Panc1 (cell line): Measurements from ENCODE around the gene PLCG1.

Experiments
- CTCF ChIP-seq: fragments of 450-650 bp; IDR thresholded peaks from 2 replicates; pipeline ENCODE4 v1.5.1; 2017; ENCODE audit warnings: mild to moderate bottlenecking
- TF ChIP-seq, protein P1 (sequence below), 2 experiments: IDR thresholded peaks; 2 replicates each; pipeline ENCODE4 v1.6.1; 2011 to 2012; ENCODE audit warnings: low read depth in 2 of 2, control low read depth in 1 of 2, low read length in 1 of 2, mild to moderate bottlenecking in 1 of 2, moderate library complexity in 1 of 2; ENCODE audit not compliant: insufficient read depth in 1 of 2

GRCh38 chr20:41150664-41151063, 13.3 kb downstream of the PLCG1 start:
- no peak for TF ChIP-seq CTCF
- TF ChIP-seq, protein P1, sequence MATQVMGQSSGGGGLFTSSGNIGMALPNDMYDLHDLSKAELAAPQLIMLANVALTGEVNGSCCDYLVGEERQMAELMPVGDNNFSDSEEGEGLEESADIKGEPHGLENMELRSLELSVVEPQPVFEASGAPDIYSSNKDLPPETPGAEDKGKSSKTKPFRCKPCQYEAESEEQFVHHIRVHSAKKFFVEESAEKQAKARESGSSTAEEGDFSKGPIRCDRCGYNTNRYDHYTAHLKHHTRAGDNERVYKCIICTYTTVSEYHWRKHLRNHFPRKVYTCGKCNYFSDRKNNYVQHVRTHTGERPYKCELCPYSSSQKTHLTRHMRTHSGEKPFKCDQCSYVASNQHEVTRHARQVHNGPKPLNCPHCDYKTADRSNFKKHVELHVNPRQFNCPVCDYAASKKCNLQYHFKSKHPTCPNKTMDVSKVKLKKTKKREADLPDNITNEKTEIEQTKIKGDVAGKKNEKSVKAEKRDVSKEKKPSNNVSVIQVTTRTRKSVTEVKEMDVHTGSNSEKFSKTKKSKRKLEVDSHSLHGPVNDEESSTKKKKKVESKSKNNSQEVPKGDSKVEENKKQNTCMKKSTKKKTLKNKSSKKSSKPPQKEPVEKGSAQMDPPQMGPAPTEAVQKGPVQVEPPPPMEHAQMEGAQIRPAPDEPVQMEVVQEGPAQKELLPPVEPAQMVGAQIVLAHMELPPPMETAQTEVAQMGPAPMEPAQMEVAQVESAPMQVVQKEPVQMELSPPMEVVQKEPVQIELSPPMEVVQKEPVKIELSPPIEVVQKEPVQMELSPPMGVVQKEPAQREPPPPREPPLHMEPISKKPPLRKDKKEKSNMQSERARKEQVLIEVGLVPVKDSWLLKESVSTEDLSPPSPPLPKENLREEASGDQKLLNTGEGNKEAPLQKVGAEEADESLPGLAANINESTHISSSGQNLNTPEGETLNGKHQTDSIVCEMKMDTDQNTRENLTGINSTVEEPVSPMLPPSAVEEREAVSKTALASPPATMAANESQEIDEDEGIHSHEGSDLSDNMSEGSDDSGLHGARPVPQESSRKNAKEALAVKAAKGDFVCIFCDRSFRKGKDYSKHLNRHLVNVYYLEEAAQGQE (IDR thresholded peaks at IDR 0.05; ENCODE audit: insufficient read depth in 1 of 2, low read depth in 2 of 2, low read length in 1 of 2): no peak
